Gastroesophageal sphincter (tissue), 3 donors: Measurements from ENCODE around the gene AOX1.

ENCODE experiments used
- CTCF ChIP-seq, 4 experiments: fragments of 200-600 bp in 2 of 4; fragments of 450-650 bp in 2 of 4; sonication (generic) in 1 of 4; IDR thresholded peaks; one replicate each; pipeline ENCODE4 v1.5.1; 2017 to 2019; ENCODE audit warnings: antibody characterized with exemption in 4 of 4, mild to moderate bottlenecking in 2 of 4, moderate library complexity in 2 of 4
- POLR2A ChIP-seq, 2 donors: fragments of 450-650 bp; IDR thresholded peaks; one replicate each; pipeline ENCODE4 v1.6.1; 2017; ENCODE audit warnings: antibody characterized with exemption in 2 of 2, mild to moderate bottlenecking in 2 of 2, moderate library complexity in 1 of 2
- POLR2AphosphoS5 ChIP-seq: sonication (generic); formaldehyde crosslinking; IDR thresholded peaks from one replicate; pipeline ENCODE4 v1.6.1; 2017; ENCODE audit warnings: antibody characterized with exemption

DNA sequence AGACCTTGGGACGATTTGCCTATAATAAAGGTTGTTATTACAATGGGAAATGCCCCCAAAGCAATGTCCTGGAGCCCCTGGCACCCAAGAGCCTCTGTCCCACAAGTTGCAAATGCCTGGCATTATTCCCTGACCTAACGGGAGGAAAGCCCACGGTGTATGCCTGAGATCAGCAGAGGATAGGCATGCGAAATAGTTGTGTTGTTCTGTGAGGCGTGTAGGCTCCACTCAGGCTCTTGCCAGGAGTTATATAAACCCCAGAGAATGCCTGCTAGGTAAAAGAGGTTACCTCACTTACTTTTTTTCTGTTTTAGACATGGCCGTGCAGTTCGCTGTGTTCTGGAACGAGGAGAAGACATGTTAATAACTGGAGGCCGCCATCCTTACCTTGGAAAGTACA, 52.1 kb downstream of the AOX1 start:
- TF ChIP-seq CTCF (IDR thresholded peaks at IDR 0.05) (no peak), POLR2A (IDR thresholded peaks at IDR 0.05) (no peak), POLR2AphosphoS5 (no peak)
